ENCODE results near the gene TRAPPC8. TPM values are rescaled to one million over a fixed set of nuclear protein-coding genes. Genes with fewer than 3 reads are reported as not detected.

The TRAPPC8 gene
- total and polyA plus RNA-seq, 4 donors: 12.4 to 73.5 (median 35.8) TPM

- TF ChIP-seq, protein P1, sequence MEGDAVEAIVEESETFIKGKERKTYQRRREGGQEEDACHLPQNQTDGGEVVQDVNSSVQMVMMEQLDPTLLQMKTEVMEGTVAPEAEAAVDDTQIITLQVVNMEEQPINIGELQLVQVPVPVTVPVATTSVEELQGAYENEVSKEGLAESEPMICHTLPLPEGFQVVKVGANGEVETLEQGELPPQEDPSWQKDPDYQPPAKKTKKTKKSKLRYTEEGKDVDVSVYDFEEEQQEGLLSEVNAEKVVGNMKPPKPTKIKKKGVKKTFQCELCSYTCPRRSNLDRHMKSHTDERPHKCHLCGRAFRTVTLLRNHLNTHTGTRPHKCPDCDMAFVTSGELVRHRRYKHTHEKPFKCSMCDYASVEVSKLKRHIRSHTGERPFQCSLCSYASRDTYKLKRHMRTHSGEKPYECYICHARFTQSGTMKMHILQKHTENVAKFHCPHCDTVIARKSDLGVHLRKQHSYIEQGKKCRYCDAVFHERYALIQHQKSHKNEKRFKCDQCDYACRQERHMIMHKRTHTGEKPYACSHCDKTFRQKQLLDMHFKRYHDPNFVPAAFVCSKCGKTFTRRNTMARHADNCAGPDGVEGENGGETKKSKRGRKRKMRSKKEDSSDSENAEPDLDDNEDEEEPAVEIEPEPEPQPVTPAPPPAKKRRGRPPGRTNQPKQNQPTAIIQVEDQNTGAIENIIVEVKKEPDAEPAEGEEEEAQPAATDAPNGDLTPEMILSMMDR (IDR thresholded peaks at IDR 0.05; ENCODE audit: control extremely low read depth, extremely low read depth): no peak
- Histone ChIP-seq H3K27ac (ENCODE audit: low read depth in 1 of 2, low read length in 1 of 2) (no peak overlapping the region), H3K4me3 (no peak overlapping the region), H3K9ac (ENCODE audit: insufficient read depth in 1 of 2, low read length in 2 of 2) (no peak overlapping the region), H3K9me3 (ENCODE audit: control insufficient read depth in 4 of 4, insufficient read depth in 3 of 4, low read length in 3 of 4) (no peaks in the 10 kb centered on the region), H3K27me3 (ENCODE audit: control insufficient read depth in 3 of 3, insufficient read depth in 3 of 3, low read length in 2 of 3) (no peaks in the 10 kb centered on the region), H3K4me1 (ENCODE audit: control insufficient read depth in 5 of 5, insufficient read depth in 5 of 5, low read length in 5 of 5) (no peaks in the 10 kb centered on the region), H3K36me3 (ENCODE audit: control insufficient read depth in 4 of 4, insufficient read depth in 4 of 4, low read length in 4 of 4) (peaks cover 7 to 15% (median 11%) of the 10 kb centered on the region in 4 donors)
- DNase-seq (no peak), ATAC-seq (ENCODE audit: insufficient read depth, low FRiP score) (no peak)
Observed at GRCh38 chr18:31860488-31860887, 82.4 kb downstream of the TRAPPC8 start.

- no peak overlapping the region for H3K4me3 ChIP-seq
- TF ChIP-seq, protein P1 (IDR thresholded peaks at IDR 0.05; ENCODE audit: control extremely low read depth, extremely low read depth): no peak
- no peaks in the 10 kb centered on the region for H3K27me3 ChIP-seq (ENCODE audit: control insufficient read depth in 3 of 3, insufficient read depth in 3 of 3, low read length in 2 of 3)
Observed at GRCh38 chr18:31857526-31858106, 85.3 kb downstream of the TRAPPC8 start.

DNA sequence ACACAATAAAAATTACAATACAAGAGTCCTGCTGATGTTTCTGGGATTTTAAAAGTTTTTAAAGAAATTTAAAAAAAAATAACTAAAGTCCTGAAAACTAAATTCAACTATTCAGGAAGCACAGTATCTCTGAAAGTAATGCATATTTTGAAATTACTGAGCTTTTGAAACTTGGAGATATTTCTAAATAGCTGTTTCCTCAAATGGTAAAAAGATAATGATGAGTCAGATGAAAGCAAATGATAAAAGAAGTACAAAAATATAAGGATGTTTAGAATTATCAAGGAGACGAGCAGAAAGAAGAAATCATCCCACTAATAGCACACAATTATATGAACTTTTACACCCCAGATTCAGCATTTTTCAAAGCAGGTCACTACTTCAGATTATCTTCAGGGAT is 92.1 kb downstream of the TRAPPC8 start:
- H3K27ac ChIP-seq (ENCODE audit: low read depth in 1 of 2, low read length in 1 of 2): no peak overlapping the region

More at GRCh38 chr18:31857526-31858106, 85.3 kb downstream of the TRAPPC8 start:
- Histone ChIP-seq H3K9ac (ENCODE audit: insufficient read depth in 1 of 2, low read length in 2 of 2) (no peak overlapping the region), H3K9me3 (ENCODE audit: control insufficient read depth in 4 of 4, insufficient read depth in 3 of 4, low read length in 3 of 4) (no peaks in the 10 kb centered on the region), H3K4me1 (ENCODE audit: control insufficient read depth in 5 of 5, insufficient read depth in 5 of 5, low read length in 5 of 5) (no peaks in the 10 kb centered on the region), H3K27ac (ENCODE audit: low read depth in 1 of 2, low read length in 1 of 2) (no peak overlapping the region), H3K36me3 (ENCODE audit: control insufficient read depth in 4 of 4, insufficient read depth in 4 of 4, low read length in 4 of 4) (peaks cover 6 to 13% (median 9%) of the 10 kb centered on the region in 4 donors)
- ATAC-seq (ENCODE audit: insufficient read depth, low FRiP score) (no peak), DNase-seq (no peak)
- WGBS, 2 donors: 49 to 72% methylated on average over 6 of the region's 6 CpGs

More for the DNA sequence above, 92.1 kb downstream of the TRAPPC8 start:
- Histone ChIP-seq H3K9me3 (ENCODE audit: control insufficient read depth in 4 of 4, insufficient read depth in 3 of 4, low read length in 3 of 4) (no peaks in the 10 kb centered on the region), H3K36me3 (ENCODE audit: control insufficient read depth in 4 of 4, insufficient read depth in 4 of 4, low read length in 4 of 4) (peaks cover 10 to 18% (median 14%) of the 10 kb centered on the region in 4 donors), H3K9ac (ENCODE audit: insufficient read depth in 1 of 2, low read length in 2 of 2) (no peak overlapping the region), H3K4me1 (ENCODE audit: control insufficient read depth in 5 of 5, insufficient read depth in 5 of 5, low read length in 5 of 5) (no peaks in the 10 kb centered on the region), H3K4me3 (no peak overlapping the region), H3K27me3 (ENCODE audit: control insufficient read depth in 3 of 3, insufficient read depth in 3 of 3, low read length in 2 of 3) (no peaks in the 10 kb centered on the region)
- TF ChIP-seq, protein P1 (IDR thresholded peaks at IDR 0.05; ENCODE audit: control extremely low read depth, extremely low read depth): no peak
- ATAC-seq (ENCODE audit: insufficient read depth, low FRiP score) (no peak), DNase-seq (no peak)
- 33 to 68% methylated on average over 1 of the region's 1 CpG for WGBS, 2 donors
